Activated naive CD8-positive, alpha-beta T cell treated with anti-CD3 and anti-CD28 coated beads, Interleukin-2, amount 50 U/mL, for 16 hours (primary cell): Measurements from ENCODE around the gene ALDH3A2.
"Not testable (repeated sequence)": the region's sequence is repeated elsewhere in the genome, so short reads cannot be mapped to it uniquely, and the experiment has no call there.

ENCODE experiments used
- DNase-seq: peaks from one replicate; pipeline ENCODE4 v3.0.0-alpha.2; 2020; ENCODE audit warnings: low read depth, low spot score

ALDH3A2 gene

GRCh38 chr17:19650826-19651225, 2.3 kb downstream of the ALDH3A2 start:
- DNase-seq, result no peak

DNA sequence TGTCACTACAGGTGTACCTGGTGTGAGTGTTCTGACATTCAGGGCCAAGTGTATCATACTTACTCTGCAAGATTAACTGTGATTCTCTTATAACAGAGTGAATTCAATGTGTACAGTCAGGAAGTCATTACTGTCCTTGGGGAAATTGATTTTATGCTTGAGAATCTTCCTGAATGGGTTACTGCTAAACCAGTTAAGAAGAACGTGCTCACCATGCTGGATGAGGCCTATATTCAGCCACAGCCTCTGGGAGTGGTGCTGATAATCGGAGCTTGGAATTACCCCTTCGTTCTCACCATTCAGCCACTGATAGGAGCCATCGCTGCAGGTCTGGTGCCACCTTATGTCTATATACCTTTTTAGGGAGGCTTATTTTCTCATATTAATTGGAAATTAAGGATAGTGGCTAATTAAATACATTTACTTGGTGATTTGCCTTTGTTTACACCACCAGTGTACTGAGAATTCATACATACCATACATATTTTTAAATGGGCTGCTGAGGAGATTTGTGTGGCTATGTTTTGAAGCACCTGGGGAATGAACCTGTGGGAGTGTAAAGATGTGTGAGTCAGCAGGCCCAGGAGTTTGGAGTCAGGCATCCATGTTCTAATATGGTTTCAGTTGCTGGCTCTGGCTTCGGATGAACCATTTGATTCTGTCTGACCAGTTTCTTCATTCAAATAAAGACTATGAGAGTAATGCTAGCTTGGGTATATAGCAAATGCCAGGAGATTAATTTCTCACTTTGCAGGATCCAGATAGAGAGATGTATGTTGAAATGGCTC, 3.1 kb downstream of the ALDH3A2 start:
- no peak for DNase-seq

DNA sequence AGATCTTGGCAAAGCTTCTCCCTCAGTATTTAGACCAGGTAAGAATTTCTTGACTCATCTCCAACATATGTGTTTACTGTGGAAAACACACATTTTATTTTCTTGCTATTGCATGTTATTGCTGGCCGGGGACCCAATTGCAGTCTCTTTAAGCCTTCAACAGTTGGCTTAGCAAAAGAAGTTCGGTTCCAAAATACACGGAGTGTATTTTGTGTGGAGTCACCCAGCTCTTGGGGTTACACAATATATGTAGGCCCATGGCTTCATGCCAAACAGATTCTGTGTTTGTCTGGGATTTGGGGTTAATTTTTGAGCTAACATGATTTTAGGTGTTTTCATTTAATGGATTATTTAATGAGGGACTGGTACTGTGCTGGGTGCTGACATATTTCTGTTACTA, 4.0 kb downstream of the ALDH3A2 start:
- no peak for DNase-seq

DNA sequence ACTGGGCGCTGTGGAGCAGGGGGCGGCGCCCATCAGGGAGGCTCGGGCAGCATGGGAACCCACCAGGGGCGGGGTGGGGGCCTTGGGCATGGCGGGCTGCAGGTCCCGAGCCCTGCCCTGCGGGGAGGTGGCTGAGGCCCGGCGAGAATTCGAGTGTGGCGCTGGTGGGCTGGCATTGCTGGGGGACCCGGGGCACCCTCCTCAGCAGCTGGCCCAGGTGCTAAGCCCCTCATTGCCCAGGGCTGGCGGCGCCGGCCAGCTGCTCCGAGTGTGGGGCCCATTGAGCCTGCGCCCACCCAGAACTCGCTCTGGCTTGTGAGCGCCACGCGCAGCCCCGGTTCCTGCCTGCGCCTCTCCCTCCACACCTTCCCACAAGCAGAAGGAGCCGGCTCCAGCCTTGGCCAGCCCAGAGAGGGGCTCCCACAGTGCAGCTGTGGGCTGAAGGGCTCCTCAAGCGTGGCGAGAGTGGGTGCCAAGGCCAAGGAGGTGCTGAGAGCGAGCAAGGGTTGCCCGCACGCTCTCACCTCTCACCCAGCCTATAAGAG, 5.9 kb downstream of the ALDH3A2 start:
- no peak for DNase-seq

GRCh38 chr17:19654896-19655295, 6.3 kb downstream of the ALDH3A2 start:
- no peak for DNase-seq

DNA sequence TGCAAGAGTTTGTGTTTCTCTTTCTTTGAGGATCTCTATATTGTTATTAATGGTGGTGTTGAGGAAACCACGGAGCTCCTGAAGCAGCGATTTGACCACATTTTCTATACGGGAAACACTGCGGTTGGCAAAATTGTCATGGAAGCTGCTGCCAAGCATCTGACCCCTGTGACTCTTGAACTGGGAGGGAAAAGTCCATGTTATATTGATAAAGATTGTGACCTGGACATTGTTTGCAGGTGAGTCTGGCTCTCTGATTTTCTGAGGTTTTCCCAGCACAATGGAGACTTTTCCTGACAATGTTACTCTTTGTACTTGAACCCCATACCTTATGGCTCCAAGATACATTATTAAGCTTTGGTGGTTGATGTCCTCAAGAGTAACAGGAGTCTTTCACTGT, 7.8 kb downstream of the ALDH3A2 start:
- no peak for DNase-seq

- no peak for DNase-seq
These were observed 8.5 kb downstream of the ALDH3A2 start for GRCh38 chr17:19656851-19657581.

GRCh38 chr17:19659366-19660177, 11.0 kb downstream of the ALDH3A2 start:
- DNase-seq, result no peak

DNA sequence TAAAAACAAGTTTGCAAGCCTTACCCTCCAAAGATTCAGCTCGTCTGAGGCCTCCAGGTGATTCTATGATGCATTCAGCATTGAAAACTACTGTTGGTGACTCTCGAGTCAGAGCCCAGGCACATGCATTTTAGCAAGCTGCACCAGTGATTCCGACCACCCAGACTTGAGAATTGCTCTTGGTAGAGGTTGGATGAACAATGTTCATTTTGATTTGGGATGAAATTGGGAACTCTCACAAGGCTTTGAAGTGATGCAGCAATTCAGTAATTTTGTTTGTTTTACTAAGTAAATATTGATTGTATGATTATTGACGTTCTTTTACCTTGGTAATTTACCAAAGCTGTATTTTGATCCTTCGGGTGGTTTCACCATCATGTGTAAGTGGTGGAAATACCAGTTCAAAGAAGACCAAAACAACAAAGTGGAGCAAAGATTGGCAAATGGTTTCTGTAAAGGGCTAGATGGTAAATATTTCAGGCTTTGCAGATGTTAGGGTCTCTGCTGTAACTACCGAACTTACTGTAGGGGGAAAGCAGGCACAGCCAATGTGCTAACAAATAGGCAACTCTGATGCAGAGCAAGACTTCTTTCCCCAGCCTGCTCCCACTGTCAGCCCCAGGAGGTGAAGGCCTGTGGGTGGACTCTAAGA, 11.8 kb downstream of the ALDH3A2 start:
- no peak for DNase-seq

- DNase-seq, result no peak
These were observed 12.6 kb downstream of the ALDH3A2 start for GRCh38 chr17:19661121-19661520.

DNA sequence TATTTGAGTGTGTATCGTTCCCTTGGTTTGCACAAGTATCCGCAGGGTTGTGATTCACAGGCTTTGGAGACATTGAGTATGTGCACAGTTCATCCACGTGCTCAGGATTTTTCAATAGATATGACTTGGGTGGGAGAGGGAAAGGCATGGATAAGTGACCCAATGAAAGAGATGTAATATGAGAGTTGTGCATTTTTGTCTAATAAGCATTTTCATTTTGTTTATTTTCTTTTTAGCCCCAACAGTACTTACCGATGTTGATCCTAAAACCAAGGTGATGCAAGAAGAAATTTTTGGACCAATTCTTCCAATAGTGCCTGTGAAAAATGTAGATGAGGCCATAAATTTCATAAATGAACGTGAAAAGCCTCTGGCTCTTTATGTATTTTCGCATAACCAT, 14.5 kb downstream of the ALDH3A2 start:
- DNase-seq, result no peak

- DNase-seq, result no peak
These were observed 15.7 kb downstream of the ALDH3A2 start for GRCh38 chr17:19664136-19664820.

- no peak for DNase-seq
These were observed 16.2 kb downstream of the ALDH3A2 start for GRCh38 chr17:19664821-19665181.

DNA sequence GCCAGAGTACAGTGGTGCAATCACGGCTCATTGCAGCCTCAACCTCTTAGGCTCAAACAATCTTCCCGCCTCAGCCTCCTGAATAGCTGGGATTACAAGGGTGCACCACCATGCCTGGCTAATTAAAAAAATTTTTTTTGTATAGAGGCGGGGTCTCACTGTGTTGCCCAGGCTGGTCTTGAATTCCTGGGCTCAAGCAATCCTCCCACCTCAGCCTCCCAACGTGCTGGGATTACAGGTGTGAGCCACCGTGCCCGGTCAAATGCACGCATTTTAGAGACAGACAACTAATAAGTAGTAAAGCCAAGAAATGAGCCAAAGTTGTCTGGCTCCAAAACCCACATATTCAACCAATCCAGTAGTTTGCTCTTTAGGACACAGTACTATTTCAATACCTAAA, 21.1 kb downstream of the ALDH3A2 start:
- DNase-seq, result not testable (repeated sequence)

DNA sequence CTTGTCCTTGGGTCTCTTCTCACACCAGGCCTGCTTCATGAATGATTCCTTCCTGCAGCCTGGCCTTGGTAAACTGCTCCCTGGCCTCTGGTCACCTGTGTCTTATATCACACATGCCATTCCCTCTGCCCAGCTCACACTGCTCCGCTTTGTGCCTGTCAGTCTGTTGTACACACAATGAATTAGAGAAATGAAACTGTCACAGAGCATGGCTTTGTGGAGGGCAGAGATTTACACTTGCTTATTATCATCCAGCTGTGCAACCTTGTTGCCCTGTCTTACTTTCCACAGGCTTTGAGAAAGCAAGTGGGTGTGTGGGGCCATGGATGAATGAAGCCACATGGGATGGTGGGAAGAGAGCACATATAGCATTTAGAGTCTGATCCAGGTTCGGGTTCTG, 22.4 kb downstream of the ALDH3A2 start:
- no peak for DNase-seq

GRCh38 chr17:19671433-19671832, 22.9 kb downstream of the ALDH3A2 start:
- no peak for DNase-seq

DNA sequence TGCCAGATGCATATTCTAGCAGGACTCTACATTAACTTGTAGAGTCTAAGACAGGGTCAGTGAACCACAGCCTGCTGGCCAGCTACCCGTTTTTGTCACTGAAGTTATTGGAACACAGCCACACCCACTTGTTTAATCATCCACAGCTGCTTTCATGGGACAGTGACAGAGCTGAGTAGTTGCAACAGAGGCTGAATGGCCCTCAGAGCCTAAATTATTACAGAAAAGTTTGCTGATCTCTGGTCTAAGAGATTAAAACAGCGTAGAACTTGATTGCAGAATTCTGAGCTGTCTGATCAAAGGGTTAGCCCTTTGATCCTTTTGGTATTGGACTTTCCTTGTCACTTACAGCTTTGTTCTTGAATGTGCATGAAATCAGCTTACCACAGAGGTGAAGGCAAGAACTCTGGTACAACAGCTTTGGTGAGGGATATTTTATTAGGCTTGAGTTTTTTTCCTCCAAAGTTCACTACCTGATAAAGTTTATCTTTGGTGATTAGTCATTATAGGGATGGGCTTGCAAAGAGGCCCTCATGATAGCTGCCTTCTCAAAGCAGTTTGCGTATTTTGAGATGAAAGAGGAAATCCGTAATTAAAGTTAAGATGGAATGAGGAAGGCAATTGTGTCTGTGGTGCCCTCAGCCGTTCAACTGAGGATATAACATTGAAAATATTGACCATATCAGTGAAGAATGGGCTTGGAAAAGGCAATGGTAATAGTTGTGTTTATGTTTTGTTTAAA, 23.6 kb downstream of the ALDH3A2 start:
- DNase-seq, result no peak

DNA sequence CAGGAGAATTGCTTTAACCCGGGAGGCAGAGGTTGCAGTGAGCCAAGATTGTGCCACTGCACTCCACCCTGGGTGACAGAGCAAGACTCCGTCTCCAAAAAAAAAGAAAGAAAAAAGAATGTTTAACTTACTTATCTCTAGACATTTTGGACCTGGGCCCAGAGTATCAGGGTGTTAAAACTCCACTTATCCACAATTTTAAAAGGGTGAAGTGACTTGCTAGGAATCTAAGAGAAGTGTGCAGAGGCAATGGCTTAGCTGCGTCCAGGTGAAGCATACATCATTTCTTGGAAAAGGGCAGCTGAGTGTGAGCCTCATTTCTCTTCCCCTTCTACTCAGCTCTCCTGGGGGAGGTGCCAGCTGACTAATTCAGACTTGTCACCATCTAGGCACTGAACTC, 25.1 kb downstream of the ALDH3A2 start:
- no peak for DNase-seq

GRCh38 chr17:19676896-19677295, 28.3 kb downstream of the ALDH3A2 start:
- DNase-seq, result no peak

- DNase-seq, result no peak
These were observed 29.3 kb downstream of the ALDH3A2 start for GRCh38 chr17:19677736-19678379.
